GM23338 (cell line): ENCODE measurements around the gene UBE2G1. TPM values are rescaled to one million over a fixed set of nuclear protein-coding genes. Genes with fewer than 3 reads are reported as not detected.

Source experiments
- ATAC-seq: fragments of 200-7000 bp; cut with Tn5 transposase; 3 replicates; pipeline ENCODE4 v1.9.1; 2020
- DNase-seq: peaks from one replicate; pipeline ENCODE4 v3.0.0-alpha.2; 2015; ENCODE audit warnings: low spot score
- H2AFZ ChIP-seq: fragments of 200-600 bp; sonication (generic); 2 replicates; pipeline ENCODE4 v1.8.0; 2016; ENCODE audit warnings: antibody characterized with exemption, mild to moderate bottlenecking, moderate library complexity
- H3F3A ChIP-seq: fragments of 200-600 bp; sonication (generic); replicated peaks from 2 replicates; pipeline ENCODE4 v1.8.0; 2017; ENCODE audit warnings: antibody characterized with exemption, mixed run types, low read depth
- H3K27ac ChIP-seq: fragments of 200-600 bp; sonication (generic); 2 replicates; pipeline ENCODE4 v1.6.1; 2016; ENCODE audit warnings: low read depth
- H3K27me3 ChIP-seq: fragments of 200-600 bp; sonication (generic); 2 replicates; pipeline ENCODE4 v1.8.0; 2016; ENCODE audit warnings: mild to moderate bottlenecking, mixed run types, moderate library complexity; ENCODE audit not compliant: insufficient read depth
- H3K36me3 ChIP-seq: fragments of 200-600 bp; sonication (generic); 2 replicates; pipeline ENCODE4 v1.8.0; 2016; ENCODE audit warnings: mild to moderate bottlenecking; ENCODE audit not compliant: insufficient read depth
- H3K4me1 ChIP-seq: fragments of 200-600 bp; sonication (generic); 2 replicates; pipeline ENCODE4 v1.8.0; 2016; ENCODE audit warnings: mild to moderate bottlenecking, moderate library complexity; ENCODE audit not compliant: insufficient read depth
- H3K4me2 ChIP-seq: fragments of 200-600 bp; sonication (generic); 2 replicates; pipeline ENCODE4 v1.7.1; 2017; ENCODE audit warnings: mixed run types
- H3K4me3 ChIP-seq: fragments of 200-600 bp; sonication (generic); 2 replicates; pipeline ENCODE4 v1.6.1; 2016; ENCODE audit warnings: mixed run types
- H3K79me2 ChIP-seq: fragments of 200-600 bp; sonication (generic); replicated peaks from 2 replicates; pipeline ENCODE4 v1.8.0; 2017; ENCODE audit warnings: mild to moderate bottlenecking; ENCODE audit not compliant: insufficient read depth
- H3K9me2 ChIP-seq: fragments of 200-600 bp; sonication (generic); 2 replicates; pipeline ENCODE4 v1.8.0; 2017; ENCODE audit not compliant: insufficient read depth
- H4K20me1 ChIP-seq: fragments of 200-600 bp; sonication (generic); replicated peaks from 2 replicates; pipeline ENCODE4 v1.8.0; 2017; ENCODE audit warnings: mild to moderate bottlenecking; ENCODE audit not compliant: insufficient read depth
- H3K27ac Mint-ChIP-seq: 2 replicates; pipeline ENCODE4 v1.8.0; 2020; ENCODE audit warnings: inconsistent platforms, mild to moderate bottlenecking, moderate library complexity, mixed read lengths
- H3K27me3 Mint-ChIP-seq: 3 replicates; pipeline ENCODE4 v1.8.0; 2022; ENCODE audit warnings: low read depth, mild to moderate bottlenecking, moderate library complexity, mixed read lengths, inconsistent platforms; ENCODE audit not compliant: insufficient read depth, poor library complexity
- H3K36me3 Mint-ChIP-seq: 3 replicates; pipeline ENCODE4 v1.8.0; 2021; ENCODE audit warnings: low read depth, mild to moderate bottlenecking, inconsistent platforms, moderate library complexity, mixed read lengths
- H3K4me1 Mint-ChIP-seq: 3 replicates; pipeline ENCODE4 v1.8.0; 2020; ENCODE audit warnings: mild to moderate bottlenecking, inconsistent platforms, mixed read lengths
- H3K4me3 Mint-ChIP-seq: 3 replicates; pipeline ENCODE4 v1.8.0; 2021; ENCODE audit warnings: moderate library complexity, mild to moderate bottlenecking, inconsistent platforms, mixed read lengths
- H3K9me3 Mint-ChIP-seq: 3 replicates; pipeline ENCODE4 v1.8.0; 2020; ENCODE audit warnings: moderate library complexity, mild to moderate bottlenecking, inconsistent platforms, mixed read lengths
- JUNB ChIP-seq: IDR thresholded peaks from one replicate; pipeline ENCODE4 v1.6.1; 2016; ENCODE audit warnings: antibody characterized with exemption; ENCODE audit not compliant: unreplicated experiment
- NANOG ChIP-seq: IDR thresholded peaks from 2 replicates; pipeline ENCODE4 v1.6.1; 2016; ENCODE audit warnings: antibody characterized with exemption, borderline replicate concordance
- REST ChIP-seq: IDR thresholded peaks from one replicate; pipeline ENCODE4 v1.6.1; 2018; ENCODE audit warnings: antibody characterized with exemption; ENCODE audit not compliant: unreplicated experiment
- STAT1 ChIP-seq: IDR thresholded peaks from one replicate; pipeline ENCODE4 v1.6.1; 2016; ENCODE audit warnings: antibody characterized with exemption; ENCODE audit not compliant: unreplicated experiment
- ZNF462 ChIP-seq: fragments of 250-450 bp; sonication (Bioruptor Pico); IDR thresholded peaks from 2 replicates; pipeline ENCODE4 v1.5.0; 2020; ENCODE audit warnings: mild to moderate bottlenecking, moderate library complexity
- polyA plus RNA-seq: library from polyadenylated mRNA; unstranded; fragments of >200 nt; fragmentation: Nextera tagmentation; extraction: Ambion mirVana; gene quantifications from 2 replicates; pipeline ENCODE4 v1.2.1, GENCODE V29; 2016
- total RNA-seq: library from RNA; depleted of rRNA; stranded (reverse); fragments of >200 nt; shearing (Covaris generic); gene quantifications from 2 replicates; pipeline ENCODE4 v1.2.3, GENCODE V29; 2014

The UBE2G1 gene
- total and polyA plus RNA-seq, 2 experiments from 2014 or later = 71.9 to 145 TPM

GRCh38 chr17:4309897-4310296, 56.6 kb downstream of the UBE2G1 start (continued):
- TF ChIP-seq REST = no peak
- TF ChIP-seq JUNB = no peak

GRCh38 chr17:4307179-4307930, 59.1 kb downstream of the UBE2G1 start:
- Mint-ChIP-seq H3K4me1 (peaks cover 44% of the 10 kb centered on the region), H3K4me3 (peak overlapping the region; percentile 35), H3K36me3 (peaks cover 63% of the 10 kb centered on the region), H3K27me3 (peaks cover 4% of the 10 kb centered on the region), H3K9me3 (peaks cover 12% of the 10 kb centered on the region; the same call in 2 of the 3 replicates), H3K27ac (peak overlapping the region; percentile 92)
- no peak for TF ChIP-seq STAT1
- TF ChIP-seq ZNF462 (CRISPR knock-in tag) = peak; percentile 53
- peak; percentile 59 for TF ChIP-seq NANOG
- Histone ChIP-seq H3K36me3 (peaks cover 10% of the 10 kb centered on the region; the same call in 1 of the 2 replicates), H3K4me3 (peak overlapping the region; percentile 41), H3K27me3 (no peaks in the 10 kb centered on the region), H4K20me1 (peaks cover 28% of the 10 kb centered on the region), H3K4me1 (peaks cover 41% of the 10 kb centered on the region), H3K9me2 (no peaks in the 10 kb centered on the region), H3K27ac (peak overlapping the region; percentile 79), H2AFZ (no peak overlapping the region), H3K79me2 (peaks cover 93% of the 10 kb centered on the region), H3F3A (peaks cover 7% of the 10 kb centered on the region), H3K4me2 (peak overlapping the region; percentile 72)
- ATAC-seq (peak; percentile 88), DNase-seq (peak; percentile 82)
